ENCODE measurements around the gene ZFYVE19. TPM values are rescaled to one million over a fixed set of nuclear protein-coding genes. Genes with fewer than 3 reads are reported as not detected.

ZFYVE19 gene
- total RNA-seq, 2 donors from 2014 or later, result 35.9 to 38.7 TPM

- Mint-ChIP-seq H3K4me1 (peaks cover 15% of the 10 kb centered on the region), H3K27me3 (no peaks in the 10 kb centered on the region), H3K27ac (peak within 1 kb of the TSS; percentile 65), H3K4me3 (peak within 1 kb of the TSS; percentile 85), H3K9me3 (no peaks in the 10 kb centered on the region), H3K36me3 (ENCODE audit: low read depth) (no peaks in the 10 kb centered on the region)
- ATAC-seq (replicated peaks), result peak; percentile 88
Measured at GRCh38 chr15:40843885-40844695, 37.2 kb downstream of the ZFYVE19 start, which contains the start of gene SPINT1. Gene SPINT1, plus strand, starts transcription at chr15:40844048. Its CDS starts 507 bp downstream, at chr15:40844555.

GRCh38 chr15:40844696-40845030 is 37.8 kb downstream of the ZFYVE19 start:
- peak; percentile 44 for ATAC-seq (replicated peaks)
- H3K4me1 Mint-ChIP-seq, result peaks cover 15% of the 10 kb centered on the region
- no peaks in the 10 kb centered on the region for H3K27me3 Mint-ChIP-seq
- no peaks in the 10 kb centered on the region for H3K9me3 Mint-ChIP-seq
- peak overlapping the region; percentile 85 for H3K4me3 Mint-ChIP-seq
- H3K27ac Mint-ChIP-seq, result peak overlapping the region; percentile 65
- H3K36me3 Mint-ChIP-seq (ENCODE audit: low read depth), result no peaks in the 10 kb centered on the region

- peaks cover 15% of the 10 kb centered on the region for H3K4me1 Mint-ChIP-seq
- no peak for ATAC-seq (replicated peaks)
- no peaks in the 10 kb centered on the region for H3K36me3 Mint-ChIP-seq (ENCODE audit: low read depth)
- no peaks in the 10 kb centered on the region for H3K27me3 Mint-ChIP-seq
- peak overlapping the region; percentile 85 for H3K4me3 Mint-ChIP-seq
- H3K27ac Mint-ChIP-seq, result peak overlapping the region; percentile 65
- no peaks in the 10 kb centered on the region for H3K9me3 Mint-ChIP-seq
Measured at GRCh38 chr15:40845036-40845435, 38.1 kb downstream of the ZFYVE19 start.

GRCh38 chr15:40845511-40846284 is 38.8 kb downstream of the ZFYVE19 start:
- no peaks in the 10 kb centered on the region for H3K9me3 Mint-ChIP-seq
- no peak overlapping the region for H3K27ac Mint-ChIP-seq
- peaks cover 15% of the 10 kb centered on the region for H3K4me1 Mint-ChIP-seq
- H3K4me3 Mint-ChIP-seq, result peak overlapping the region; percentile 85
- no peak for ATAC-seq (replicated peaks)
- no peaks in the 10 kb centered on the region for H3K36me3 Mint-ChIP-seq (ENCODE audit: low read depth)
- no peaks in the 10 kb centered on the region for H3K27me3 Mint-ChIP-seq

- peaks cover 6% of the 10 kb centered on the region for H3K36me3 Mint-ChIP-seq (ENCODE audit: low read depth)
- H3K4me1 Mint-ChIP-seq, result peaks cover 15% of the 10 kb centered on the region
- H3K9me3 Mint-ChIP-seq, result no peaks in the 10 kb centered on the region
- H3K27me3 Mint-ChIP-seq, result no peaks in the 10 kb centered on the region
- peak overlapping the region; percentile 85 for H3K4me3 Mint-ChIP-seq
- H3K27ac Mint-ChIP-seq, result no peak overlapping the region
- ATAC-seq (replicated peaks), result no peak
Measured at GRCh38 chr15:40846841-40847222, 39.9 kb downstream of the ZFYVE19 start.

- Mint-ChIP-seq H3K36me3 (ENCODE audit: low read depth) (peaks cover 6% of the 10 kb centered on the region), H3K4me3 (peak overlapping the region; percentile 85), H3K4me1 (peaks cover 15% of the 10 kb centered on the region), H3K27ac (peak overlapping the region; percentile 6), H3K9me3 (no peaks in the 10 kb centered on the region), H3K27me3 (no peaks in the 10 kb centered on the region)
- ATAC-seq (replicated peaks), result no peak
Measured at GRCh38 chr15:40847223-40847961, 40.5 kb downstream of the ZFYVE19 start.

DNA sequence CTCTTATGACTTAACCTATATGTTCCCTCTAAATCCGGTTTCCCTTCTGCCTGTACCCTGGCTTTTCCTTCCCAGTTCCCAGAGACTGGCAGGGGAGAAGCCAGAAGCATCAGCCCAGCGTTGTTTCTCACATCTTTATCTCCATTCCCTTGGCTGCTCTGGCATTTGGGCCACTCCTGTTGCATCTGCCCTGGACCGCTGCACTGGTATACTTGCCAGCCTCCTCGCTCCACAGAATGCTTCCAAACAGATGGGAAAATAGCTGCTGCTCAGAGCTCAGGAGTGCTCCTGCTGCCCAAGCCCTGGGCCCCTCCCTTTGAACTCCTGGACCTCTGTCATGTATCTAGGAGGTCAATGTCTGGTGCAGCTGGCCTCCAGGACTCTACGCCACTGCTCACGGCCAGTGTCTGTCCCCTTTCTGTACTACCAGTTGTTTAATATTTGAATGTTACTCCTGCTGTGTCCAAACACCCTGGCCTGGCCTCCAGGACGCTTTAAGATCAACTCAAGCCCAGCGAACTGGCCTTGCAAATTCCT is 43.8 kb downstream of the ZFYVE19 start:
- no peak for ATAC-seq (replicated peaks)
- no peaks in the 10 kb centered on the region for H3K27me3 Mint-ChIP-seq
- H3K36me3 Mint-ChIP-seq (ENCODE audit: low read depth), result peaks cover 6% of the 10 kb centered on the region
- no peak overlapping the region for H3K27ac Mint-ChIP-seq
- H3K4me1 Mint-ChIP-seq, result peaks cover 12% of the 10 kb centered on the region
- H3K9me3 Mint-ChIP-seq, result no peaks in the 10 kb centered on the region
- no peak overlapping the region for H3K4me3 Mint-ChIP-seq

- ATAC-seq (replicated peaks), result no peak
- no peak overlapping the region for H3K4me3 Mint-ChIP-seq
- H3K4me1 Mint-ChIP-seq, result peaks cover 6% of the 10 kb centered on the region
- no peak overlapping the region for H3K27ac Mint-ChIP-seq
- H3K27me3 Mint-ChIP-seq, result no peaks in the 10 kb centered on the region
- no peaks in the 10 kb centered on the region for H3K9me3 Mint-ChIP-seq
- H3K36me3 Mint-ChIP-seq (ENCODE audit: low read depth), result peaks cover 6% of the 10 kb centered on the region
Measured at GRCh38 chr15:40852529-40852928, 45.6 kb downstream of the ZFYVE19 start.

DNA sequence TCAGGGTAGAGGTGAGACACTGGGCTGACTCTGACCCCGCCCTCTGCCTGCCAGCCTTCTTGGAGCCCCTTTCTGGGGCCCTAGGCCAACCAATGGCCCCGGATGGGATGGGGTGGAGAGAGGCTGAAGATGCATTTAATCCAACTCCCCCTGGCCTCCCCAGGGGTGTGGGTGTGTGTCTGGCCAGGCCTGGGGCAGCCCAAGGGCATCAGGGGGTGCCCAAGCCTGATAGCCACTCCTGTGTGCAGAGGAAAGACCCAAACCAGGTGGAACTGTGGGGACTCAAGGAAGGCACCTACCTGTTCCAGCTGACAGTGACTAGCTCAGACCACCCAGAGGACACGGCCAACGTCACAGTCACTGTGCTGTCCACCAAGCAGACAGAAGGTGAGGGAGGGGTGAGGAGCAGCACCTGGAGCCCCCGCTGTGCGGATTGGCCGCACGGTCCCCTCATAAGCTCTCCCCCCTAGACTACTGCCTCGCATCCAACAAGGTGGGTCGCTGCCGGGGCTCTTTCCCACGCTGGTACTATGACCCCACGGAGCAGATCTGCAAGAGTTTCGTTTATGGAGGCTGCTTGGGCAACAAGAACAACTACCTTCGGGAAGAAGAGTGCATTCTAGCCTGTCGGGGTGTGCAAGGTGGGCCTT is 46.5 kb downstream of the ZFYVE19 start:
- no peak for ATAC-seq (replicated peaks)
- no peaks in the 10 kb centered on the region for H3K27me3 Mint-ChIP-seq

DNA sequence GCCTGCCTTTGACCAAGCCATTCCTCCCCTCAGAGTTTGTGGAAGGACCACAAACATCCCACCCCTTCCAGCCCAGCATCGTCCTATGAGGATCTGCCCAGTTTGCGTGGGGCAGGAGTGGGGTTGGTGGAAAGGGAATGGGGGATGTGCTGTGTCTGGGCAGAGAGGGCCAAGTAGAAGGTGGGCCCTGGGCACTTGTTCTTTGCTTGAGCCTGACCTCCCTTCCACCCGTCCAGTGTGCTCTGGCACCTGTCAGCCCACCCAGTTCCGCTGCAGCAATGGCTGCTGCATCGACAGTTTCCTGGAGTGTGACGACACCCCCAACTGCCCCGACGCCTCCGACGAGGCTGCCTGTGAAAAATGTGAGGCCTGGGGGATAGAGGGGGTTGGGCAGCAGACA is 47.3 kb downstream of the ZFYVE19 start:
- H3K4me1 Mint-ChIP-seq, result peaks cover 7% of the 10 kb centered on the region
- no peak for ATAC-seq (replicated peaks)
- no peaks in the 10 kb centered on the region for H3K9me3 Mint-ChIP-seq
- no peaks in the 10 kb centered on the region for H3K27me3 Mint-ChIP-seq
- no peak overlapping the region for H3K27ac Mint-ChIP-seq
- H3K4me3 Mint-ChIP-seq, result no peak overlapping the region
- H3K36me3 Mint-ChIP-seq (ENCODE audit: low read depth), result peaks cover 6% of the 10 kb centered on the region

More for the DNA sequence above, 46.5 kb downstream of the ZFYVE19 start:
- Mint-ChIP-seq H3K27ac (no peak overlapping the region), H3K4me3 (no peak overlapping the region), H3K4me1 (peaks cover under 1% of the 10 kb centered on the region), H3K9me3 (no peaks in the 10 kb centered on the region), H3K36me3 (ENCODE audit: low read depth) (peaks cover 6% of the 10 kb centered on the region)

DNA sequence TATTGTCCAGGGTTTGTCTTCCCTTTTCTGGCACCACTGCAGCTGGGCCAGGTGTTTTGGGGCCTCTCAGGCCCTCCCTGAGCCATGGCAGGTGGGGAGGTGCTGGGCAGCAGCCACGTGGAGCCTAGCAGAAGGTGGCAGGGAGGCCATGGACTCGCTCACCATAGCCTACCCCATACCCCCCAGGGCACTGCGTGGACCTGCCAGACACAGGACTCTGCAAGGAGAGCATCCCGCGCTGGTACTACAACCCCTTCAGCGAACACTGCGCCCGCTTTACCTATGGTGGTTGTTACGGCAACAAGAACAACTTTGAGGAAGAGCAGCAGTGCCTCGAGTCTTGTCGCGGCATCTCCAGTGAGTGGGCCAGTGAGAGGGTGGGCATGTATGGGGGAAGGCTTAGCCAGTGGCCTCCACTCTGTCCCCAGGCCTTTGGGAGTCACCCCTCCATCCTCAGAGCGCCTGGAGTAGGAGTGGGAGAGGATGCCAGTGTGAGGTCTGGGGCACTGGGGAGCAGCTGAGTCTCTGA is 48.9 kb downstream of the ZFYVE19 start:
- Mint-ChIP-seq H3K4me1 (peaks cover 10% of the 10 kb centered on the region), H3K9me3 (no peaks in the 10 kb centered on the region), H3K36me3 (ENCODE audit: low read depth) (peaks cover 6% of the 10 kb centered on the region), H3K27me3 (no peaks in the 10 kb centered on the region), H3K27ac (no peak overlapping the region), H3K4me3 (no peak overlapping the region)
- no peak for ATAC-seq (replicated peaks)

GRCh38 chr15:40856746-40857145 is 49.9 kb downstream of the ZFYVE19 start:
- no peaks in the 10 kb centered on the region for H3K36me3 Mint-ChIP-seq (ENCODE audit: low read depth)
- ATAC-seq (replicated peaks), result no peak
- no peak overlapping the region for H3K4me3 Mint-ChIP-seq

GRCh38 chr15:40857601-40858341 is 50.9 kb downstream of the ZFYVE19 start:
- Mint-ChIP-seq H3K36me3 (ENCODE audit: low read depth) (no peaks in the 10 kb centered on the region), H3K9me3 (no peaks in the 10 kb centered on the region), H3K27ac (peak overlapping the region; percentile 43), H3K27me3 (peaks cover 2% of the 10 kb centered on the region), H3K4me1 (peaks cover 10% of the 10 kb centered on the region), H3K4me3 (no peak overlapping the region)
- peak; percentile 87 for ATAC-seq (replicated peaks)

More at GRCh38 chr15:40856746-40857145, 49.9 kb downstream of the ZFYVE19 start:
- no peaks in the 10 kb centered on the region for H3K27me3 Mint-ChIP-seq
- H3K4me1 Mint-ChIP-seq, result peaks cover 10% of the 10 kb centered on the region
- H3K9me3 Mint-ChIP-seq, result no peaks in the 10 kb centered on the region
- H3K27ac Mint-ChIP-seq, result no peak overlapping the region
